H9 (cell line): ENCODE data around the gene NAGLU. TPM values are rescaled to one million over a fixed set of nuclear protein-coding genes. Genes with fewer than 3 reads are reported as not detected.

Source experiments
- DNase-seq: peaks from one replicate; pipeline ENCODE4 v3.0.0-alpha.2; 2017
- H2AFZ ChIP-seq: one replicate; pipeline ENCODE4 v1.6.1; 2013; ENCODE audit warnings: mild to moderate bottlenecking, low read length, control low read depth, moderate library complexity
- H2AK5ac ChIP-seq: 2 replicates; pipeline ENCODE4 v1.6.1; 2013; ENCODE audit warnings: low read length, control low read depth, mixed read lengths; ENCODE audit not compliant: insufficient read length
- H2BK120ac ChIP-seq: one replicate; pipeline ENCODE4 v1.6.1; 2013; ENCODE audit warnings: low read depth, mild to moderate bottlenecking, low read length, control low read depth, inconsistent platforms; ENCODE audit not compliant: poor library complexity, severe bottlenecking
- H2BK12ac ChIP-seq: 2 replicates; pipeline ENCODE4 v1.6.1; 2013; ENCODE audit warnings: low read length, control low read depth, mixed read lengths, low read depth; ENCODE audit not compliant: insufficient read length
- H2BK15ac ChIP-seq: 2 replicates; pipeline ENCODE4 v1.6.1; 2013; ENCODE audit warnings: low read depth, low read length, control low read depth
- H2BK20ac ChIP-seq: one replicate; pipeline ENCODE4 v1.6.1; 2013; ENCODE audit warnings: low read depth, mild to moderate bottlenecking, low read length, control low read depth, inconsistent platforms; ENCODE audit not compliant: poor library complexity, severe bottlenecking
- H2BK5ac ChIP-seq: 2 replicates; pipeline ENCODE4 v1.6.1; 2013; ENCODE audit warnings: low read length, control low read depth, mixed read lengths; ENCODE audit not compliant: insufficient read length
- H3K14ac ChIP-seq: 2 replicates; pipeline ENCODE4 v1.6.1; 2013; ENCODE audit warnings: low read length, control low read depth; ENCODE audit not compliant: insufficient read depth
- H3K18ac ChIP-seq: 2 replicates; pipeline ENCODE4 v1.6.1; 2013; ENCODE audit warnings: low read depth, mild to moderate bottlenecking, mixed read lengths, low read length, control low read depth; ENCODE audit not compliant: insufficient read length
- H3K23ac ChIP-seq: 2 replicates; pipeline ENCODE4 v1.6.1; 2013; ENCODE audit warnings: low read length, control low read depth, mixed read lengths, low read depth; ENCODE audit not compliant: insufficient read length
- H3K23me2 ChIP-seq: 2 replicates; pipeline ENCODE4 v1.6.1; 2013; ENCODE audit warnings: low read depth, mild to moderate bottlenecking, mixed read lengths, low read length, control low read depth; ENCODE audit not compliant: insufficient read length, poor library complexity, severe bottlenecking
- H3K27ac ChIP-seq: 2 replicates; pipeline ENCODE4 v1.5.1; 2013; ENCODE audit warnings: low read length, control low read depth, mixed read lengths, low read depth; ENCODE audit not compliant: insufficient read length
- H3K27me3 ChIP-seq: 2 replicates; pipeline ENCODE4 v1.6.1; 2013; ENCODE audit warnings: low read length, control low read depth, inconsistent platforms; ENCODE audit not compliant: insufficient read depth
- H3K4ac ChIP-seq: 2 replicates; pipeline ENCODE4 v1.6.1; 2013; ENCODE audit warnings: low read depth, mild to moderate bottlenecking, control low read depth, inconsistent platforms, low read length, moderate library complexity
- H3K4me1 ChIP-seq: 2 replicates; pipeline ENCODE4 v1.6.1; 2013; ENCODE audit warnings: low read length, control low read depth, inconsistent platforms; ENCODE audit not compliant: insufficient read depth
- H3K4me2 ChIP-seq: 2 replicates; pipeline ENCODE4 v1.6.1; 2013; ENCODE audit warnings: low read length, control low read depth, mixed read lengths; ENCODE audit not compliant: insufficient read length, insufficient read depth
- H3K56ac ChIP-seq: 2 replicates; pipeline ENCODE4 v1.6.1; 2013; ENCODE audit warnings: low read depth, mild to moderate bottlenecking, mixed read lengths, low read length, control low read depth; ENCODE audit not compliant: insufficient read length
- H3K79me1 ChIP-seq: 2 replicates; pipeline ENCODE4 v1.6.1; 2013; ENCODE audit warnings: low read depth, mild to moderate bottlenecking, moderate library complexity, low read length, control low read depth, inconsistent platforms; ENCODE audit not compliant: insufficient read depth, poor library complexity, severe bottlenecking
- H3K79me2 ChIP-seq: 2 replicates; pipeline ENCODE4 v1.6.1; 2013; ENCODE audit warnings: low read length, control low read depth, inconsistent platforms; ENCODE audit not compliant: insufficient read depth
- H3K9ac ChIP-seq: 2 replicates; pipeline ENCODE4 v1.6.1; 2013; ENCODE audit warnings: low read length, control low read depth, mixed read lengths; ENCODE audit not compliant: insufficient read length; ENCODE audit errors: extremely low read depth
- H3K9me3 ChIP-seq: one replicate; pipeline ENCODE4 v1.6.1; 2013; ENCODE audit warnings: low read depth, low read length, inconsistent platforms; ENCODE audit not compliant: control insufficient read depth
- H3T11ph ChIP-seq: one replicate; pipeline ENCODE4 v1.6.1; 2013; ENCODE audit warnings: mild to moderate bottlenecking, low read length, control low read depth, inconsistent platforms
- H4K20me1 ChIP-seq: one replicate; pipeline ENCODE4 v1.6.1; 2013; ENCODE audit not compliant: control insufficient read depth, insufficient read length, insufficient read depth
- H4K5ac ChIP-seq: 2 replicates; pipeline ENCODE4 v1.6.1; 2013; ENCODE audit warnings: low read depth, mild to moderate bottlenecking, mixed read lengths, low read length, control low read depth; ENCODE audit not compliant: insufficient read length
- H4K8ac ChIP-seq: replicated peaks from 2 replicates; pipeline ENCODE4 v1.6.1; 2013; ENCODE audit warnings: low read length, control low read depth, mixed read lengths, low read depth; ENCODE audit not compliant: insufficient read length
- H4K91ac ChIP-seq: 2 replicates; pipeline ENCODE4 v1.6.1; 2013; ENCODE audit warnings: low read depth, mild to moderate bottlenecking, moderate library complexity, mixed read lengths, low read length, control low read depth; ENCODE audit not compliant: insufficient read length
- H3K27ac Mint-ChIP-seq, 3 experiments: 2 replicates in 2 of 3; 3 replicates in 1 of 3; pipeline ENCODE4 v1.8.0; 2020 to 2021; ENCODE audit warnings: mixed read lengths in 3 of 3, mild to moderate bottlenecking in 1 of 3, moderate library complexity in 1 of 3
- H3K27me3 Mint-ChIP-seq: 2 replicates; pipeline ENCODE4 v1.8.0; 2021; ENCODE audit warnings: low read depth, mild to moderate bottlenecking, moderate library complexity, mixed read lengths
- H3K36me3 Mint-ChIP-seq, 3 experiments: 2 replicates in 2 of 3; 3 replicates in 1 of 3; pipeline ENCODE4 v1.8.0; 2020 to 2021; ENCODE audit warnings: low read depth in 3 of 3, mixed read lengths in 3 of 3; ENCODE audit not compliant: insufficient read depth in 1 of 3
- H3K4me1 Mint-ChIP-seq, 2 experiments: 2 replicates each; pipeline ENCODE4 v1.8.0; 2020; ENCODE audit warnings: mixed read lengths in 2 of 2
- H3K4me3 Mint-ChIP-seq, 2 experiments: 2 replicates in 1 of 2; 3 replicates in 1 of 2; pipeline ENCODE4 v1.8.0; 2020 to 2021; ENCODE audit warnings: mild to moderate bottlenecking in 2 of 2, mixed read lengths in 2 of 2, moderate library complexity in 1 of 2
- H3K9me3 Mint-ChIP-seq, 2 experiments: 2 replicates in 1 of 2; 3 replicates in 1 of 2; pipeline ENCODE4 v1.8.0; 2020; ENCODE audit warnings: mild to moderate bottlenecking in 2 of 2, mixed read lengths in 2 of 2, moderate library complexity in 1 of 2
- WGBS: extraction: QIAGEN DNeasy Blood & Tissue Kit; methylation state at CpG from one replicate; pipeline ENCODE4 v1.1.7; 2013; ENCODE audit warnings: missing lambda C conversion rate, low lambda C conversion rate, mixed read lengths; ENCODE audit not compliant: insufficient read length; ENCODE audit errors: extremely low coverage; 5-methylcytosine and 5-hydroxymethylcytosine counted together
- total RNA-seq: library from RNA; stranded (reverse); gene quantifications from 2 replicates; pipeline ENCODE4 v1.2.1, GENCODE V29; 2021
- TF ChIP-seq, protein P1 (sequence below): fragments of 200-600 bp; sonication (generic); conservative IDR thresholded peaks from 3 replicates; pipeline ENCODE4 v1.8.0; 2021; ENCODE audit warnings: antibody characterized with exemption, mild to moderate bottlenecking

The NAGLU gene
- total RNA-seq, 1 experiment from 2014 or later, result 23.5 TPM

- H4K8ac ChIP-seq, result no peak overlapping the region
- H2BK5ac ChIP-seq, result no peak overlapping the region
- Mint-ChIP-seq H3K4me1 (peaks cover 4 to 12% of the 10 kb centered on the region in 2 experiments; a peak in 3 of 4 replicates), H3K36me3 (peaks cover 2 to 29% (median 27%) of the 10 kb centered on the region in 3 experiments; a peak in 6 of 7 replicates), H3K9me3 (no peaks in the 10 kb centered on the region), H3K4me3 (no peak overlapping the region), H3K27me3 (no peaks in the 10 kb centered on the region; the same call in 1 of the 2 replicates), H3K27ac (peak overlapping the region in 1 of 3 experiments; percentile 90; a peak in 1 of 7 replicates)
- H3K4me2 ChIP-seq, result no peak overlapping the region
- H3K79me2 ChIP-seq, result no peaks in the 10 kb centered on the region
- no peaks in the 10 kb centered on the region; the same call in 1 of the 2 replicates for H3K4me1 ChIP-seq
- peaks cover 5% of the 10 kb centered on the region for H3K23me2 ChIP-seq
- H3K9me3 ChIP-seq, result no peaks in the 10 kb centered on the region
- no peak overlapping the region for H3K23ac ChIP-seq
- no peak overlapping the region for H4K91ac ChIP-seq
- H4K20me1 ChIP-seq, result no peaks in the 10 kb centered on the region
- no peak overlapping the region for H2BK15ac ChIP-seq
- no peak overlapping the region for H2AK5ac ChIP-seq
- H2BK120ac ChIP-seq, result no peak overlapping the region
- H3K4ac ChIP-seq, result no peak overlapping the region
- H2BK20ac ChIP-seq, result no peak overlapping the region
- H3K27me3 ChIP-seq, result no peaks in the 10 kb centered on the region
- TF ChIP-seq, protein P1, sequence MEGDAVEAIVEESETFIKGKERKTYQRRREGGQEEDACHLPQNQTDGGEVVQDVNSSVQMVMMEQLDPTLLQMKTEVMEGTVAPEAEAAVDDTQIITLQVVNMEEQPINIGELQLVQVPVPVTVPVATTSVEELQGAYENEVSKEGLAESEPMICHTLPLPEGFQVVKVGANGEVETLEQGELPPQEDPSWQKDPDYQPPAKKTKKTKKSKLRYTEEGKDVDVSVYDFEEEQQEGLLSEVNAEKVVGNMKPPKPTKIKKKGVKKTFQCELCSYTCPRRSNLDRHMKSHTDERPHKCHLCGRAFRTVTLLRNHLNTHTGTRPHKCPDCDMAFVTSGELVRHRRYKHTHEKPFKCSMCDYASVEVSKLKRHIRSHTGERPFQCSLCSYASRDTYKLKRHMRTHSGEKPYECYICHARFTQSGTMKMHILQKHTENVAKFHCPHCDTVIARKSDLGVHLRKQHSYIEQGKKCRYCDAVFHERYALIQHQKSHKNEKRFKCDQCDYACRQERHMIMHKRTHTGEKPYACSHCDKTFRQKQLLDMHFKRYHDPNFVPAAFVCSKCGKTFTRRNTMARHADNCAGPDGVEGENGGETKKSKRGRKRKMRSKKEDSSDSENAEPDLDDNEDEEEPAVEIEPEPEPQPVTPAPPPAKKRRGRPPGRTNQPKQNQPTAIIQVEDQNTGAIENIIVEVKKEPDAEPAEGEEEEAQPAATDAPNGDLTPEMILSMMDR, result no peak
- H3T11ph ChIP-seq, result no peak overlapping the region
- no peak for DNase-seq
- no peak overlapping the region for H3K9ac ChIP-seq
- no peak overlapping the region for H2AFZ ChIP-seq
- no peaks in the 10 kb centered on the region for H3K79me1 ChIP-seq
- H2BK12ac ChIP-seq, result no peak overlapping the region
- no peak overlapping the region for H4K5ac ChIP-seq
- WGBS, result no CpG with 5 or more reads among the region's 17 CpGs
- no peak overlapping the region for H3K18ac ChIP-seq
- no peak overlapping the region for H3K56ac ChIP-seq
- no peak overlapping the region for H3K14ac ChIP-seq
- no peak overlapping the region for H3K27ac ChIP-seq
Observed at GRCh38 chr17:42541041-42541833, 5.2 kb downstream of the NAGLU start.
